Ishikawa (cell line): ENCODE measurements around the gene MYOZ2.

Experiments
- CEBPB ChIP-seq: IDR thresholded peaks from 2 replicates; pipeline ENCODE4 v1.6.1; 2012
- CREB1 ChIP-seq: IDR thresholded peaks from 2 replicates; pipeline ENCODE4 v1.6.1; 2012; ENCODE audit warnings: low read depth
- EGR1 ChIP-seq: IDR thresholded peaks from 2 replicates; pipeline ENCODE4 v1.6.1; 2012
- EP300 ChIP-seq: IDR thresholded peaks from 2 replicates; pipeline ENCODE4 v1.6.1; 2012; ENCODE audit warnings: borderline replicate concordance
- FOXM1 ChIP-seq: IDR thresholded peaks from 2 replicates; pipeline ENCODE4 v1.6.1; 2012; ENCODE audit warnings: low read depth, borderline replicate concordance
- MAX ChIP-seq: IDR thresholded peaks from 2 replicates; pipeline ENCODE4 v1.6.1; 2012
- NFIC ChIP-seq: IDR thresholded peaks from 2 replicates; pipeline ENCODE4 v1.6.1; 2012
- RAD21 ChIP-seq: IDR thresholded peaks from 2 replicates; pipeline ENCODE4 v1.6.1; 2012; ENCODE audit warnings: low read depth
- TAF1 ChIP-seq: IDR thresholded peaks from 2 replicates; pipeline ENCODE4 v1.6.1; 2012; ENCODE audit warnings: low read depth, mild to moderate bottlenecking
- TCF12 ChIP-seq: IDR thresholded peaks from 2 replicates; pipeline ENCODE4 v1.6.1; 2012; ENCODE audit warnings: low read depth
- TEAD4 ChIP-seq: IDR thresholded peaks from 2 replicates; pipeline ENCODE4 v1.6.1; 2012
- YY1 ChIP-seq: IDR thresholded peaks from 2 replicates; pipeline ENCODE4 v1.6.1; 2012; ENCODE audit warnings: low read depth
- ZBTB7A ChIP-seq: IDR thresholded peaks from 2 replicates; pipeline ENCODE4 v1.6.1; 2012; ENCODE audit warnings: low read depth
- TF ChIP-seq, protein P1 (sequence below): IDR thresholded peaks from 2 replicates; pipeline ENCODE4 v1.6.1; 2012
- TF ChIP-seq, protein P2 (sequence below): IDR thresholded peaks from 2 replicates; pipeline ENCODE4 v1.6.1; 2012; ENCODE audit warnings: low read depth, mild to moderate bottlenecking

Gene MYOZ2

GRCh38 chr4:119135721-119136121 is at the start of gene MYOZ2:
Gene MYOZ2, plus strand, starts transcription at chr4:119135832. Its CDS starts 694 bp downstream, at chr4:119136526.
- TF ChIP-seq CREB1: no peak
- no peak for TF ChIP-seq RAD21
- TF ChIP-seq, protein P1, sequence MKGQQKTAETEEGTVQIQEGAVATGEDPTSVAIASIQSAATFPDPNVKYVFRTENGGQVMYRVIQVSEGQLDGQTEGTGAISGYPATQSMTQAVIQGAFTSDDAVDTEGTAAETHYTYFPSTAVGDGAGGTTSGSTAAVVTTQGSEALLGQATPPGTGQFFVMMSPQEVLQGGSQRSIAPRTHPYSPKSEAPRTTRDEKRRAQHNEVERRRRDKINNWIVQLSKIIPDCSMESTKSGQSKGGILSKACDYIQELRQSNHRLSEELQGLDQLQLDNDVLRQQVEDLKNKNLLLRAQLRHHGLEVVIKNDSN: no peak
- no peak for TF ChIP-seq ZBTB7A
- TF ChIP-seq TAF1: no peak
- no peak for TF ChIP-seq MAX
- TF ChIP-seq NFIC: no peak
- TF ChIP-seq CEBPB: no peak
- TF ChIP-seq TCF12: no peak
- TF ChIP-seq EP300: no peak
- TF ChIP-seq EGR1: no peak
- TF ChIP-seq, protein P2, sequence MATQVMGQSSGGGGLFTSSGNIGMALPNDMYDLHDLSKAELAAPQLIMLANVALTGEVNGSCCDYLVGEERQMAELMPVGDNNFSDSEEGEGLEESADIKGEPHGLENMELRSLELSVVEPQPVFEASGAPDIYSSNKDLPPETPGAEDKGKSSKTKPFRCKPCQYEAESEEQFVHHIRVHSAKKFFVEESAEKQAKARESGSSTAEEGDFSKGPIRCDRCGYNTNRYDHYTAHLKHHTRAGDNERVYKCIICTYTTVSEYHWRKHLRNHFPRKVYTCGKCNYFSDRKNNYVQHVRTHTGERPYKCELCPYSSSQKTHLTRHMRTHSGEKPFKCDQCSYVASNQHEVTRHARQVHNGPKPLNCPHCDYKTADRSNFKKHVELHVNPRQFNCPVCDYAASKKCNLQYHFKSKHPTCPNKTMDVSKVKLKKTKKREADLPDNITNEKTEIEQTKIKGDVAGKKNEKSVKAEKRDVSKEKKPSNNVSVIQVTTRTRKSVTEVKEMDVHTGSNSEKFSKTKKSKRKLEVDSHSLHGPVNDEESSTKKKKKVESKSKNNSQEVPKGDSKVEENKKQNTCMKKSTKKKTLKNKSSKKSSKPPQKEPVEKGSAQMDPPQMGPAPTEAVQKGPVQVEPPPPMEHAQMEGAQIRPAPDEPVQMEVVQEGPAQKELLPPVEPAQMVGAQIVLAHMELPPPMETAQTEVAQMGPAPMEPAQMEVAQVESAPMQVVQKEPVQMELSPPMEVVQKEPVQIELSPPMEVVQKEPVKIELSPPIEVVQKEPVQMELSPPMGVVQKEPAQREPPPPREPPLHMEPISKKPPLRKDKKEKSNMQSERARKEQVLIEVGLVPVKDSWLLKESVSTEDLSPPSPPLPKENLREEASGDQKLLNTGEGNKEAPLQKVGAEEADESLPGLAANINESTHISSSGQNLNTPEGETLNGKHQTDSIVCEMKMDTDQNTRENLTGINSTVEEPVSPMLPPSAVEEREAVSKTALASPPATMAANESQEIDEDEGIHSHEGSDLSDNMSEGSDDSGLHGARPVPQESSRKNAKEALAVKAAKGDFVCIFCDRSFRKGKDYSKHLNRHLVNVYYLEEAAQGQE: no peak
- TF ChIP-seq YY1: no peak
- TF ChIP-seq TEAD4: no peak
- no peak for TF ChIP-seq FOXM1

GRCh38 chr4:119087121-119087520 is 48.5 kb upstream of the MYOZ2 start:
- TF ChIP-seq TAF1: no peak
- no peak for TF ChIP-seq FOXM1
- TF ChIP-seq ZBTB7A: no peak
- TF ChIP-seq RAD21: no peak
- TF ChIP-seq CREB1: no peak
- no peak for TF ChIP-seq EP300
- no peak for TF ChIP-seq NFIC

DNA sequence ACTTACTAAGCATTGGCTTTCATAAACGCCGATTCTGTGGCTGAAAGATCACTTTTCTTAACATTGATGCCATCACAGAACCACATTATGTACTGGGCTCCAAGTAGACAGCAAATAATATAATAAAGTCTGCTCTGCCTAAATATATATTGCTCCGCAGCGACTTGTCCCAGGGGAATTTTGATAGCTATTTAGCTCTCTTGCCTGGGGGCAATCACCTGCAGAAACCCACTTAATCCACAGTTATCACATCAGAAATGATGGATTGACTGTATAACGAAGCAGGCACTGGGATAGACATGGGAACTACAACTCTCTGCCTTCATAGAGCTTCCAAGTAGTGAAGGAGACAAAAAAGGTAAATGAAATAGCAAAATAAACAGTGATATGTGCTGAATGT is 48.0 kb upstream of the MYOZ2 start:
- no peak for TF ChIP-seq ZBTB7A

GRCh38 chr4:119093042-119093827 is 42.4 kb upstream of the MYOZ2 start:
- no peak for TF ChIP-seq TCF12
- TF ChIP-seq YY1: no peak
- no peak for TF ChIP-seq CEBPB
- no peak for TF ChIP-seq RAD21

- no peak for TF ChIP-seq MAX
- TF ChIP-seq RAD21: no peak
- TF ChIP-seq, protein P1: no peak
- no peak for TF ChIP-seq EP300
- TF ChIP-seq FOXM1: no peak
Observed at GRCh38 chr4:119097282-119097900, 38.2 kb upstream of the MYOZ2 start.

DNA sequence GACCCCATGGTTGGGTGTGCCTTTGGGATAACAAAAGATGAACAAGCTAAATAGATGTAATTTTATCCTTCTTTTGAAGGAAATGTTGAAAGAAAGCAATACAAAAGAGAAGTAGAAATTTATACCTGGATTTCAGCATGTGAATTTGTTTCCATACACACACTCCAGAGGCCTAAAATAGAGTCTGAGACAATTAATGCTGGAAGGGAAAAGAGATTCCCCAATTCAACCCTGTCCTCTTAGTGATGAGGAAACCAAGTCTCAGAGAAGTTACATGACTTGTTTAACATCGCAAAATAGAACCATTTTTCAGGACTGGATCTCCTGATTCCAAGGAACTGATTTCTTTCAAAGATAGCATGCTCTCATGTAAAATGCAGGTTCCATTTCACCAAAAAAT is 37.3 kb upstream of the MYOZ2 start:
- TF ChIP-seq, protein P2: no peak
